ENCODE results near the gene MACF1.

MACF1 gene

GRCh38 chr1:39369565-39369964 lies 165.1 kb downstream of the MACF1 start:
- no peak for DNase-seq (ENCODE audit: low spot score)
- no peak for TF ChIP-seq CTCF (IDR thresholded peaks at IDR 0.05; ENCODE audit: borderline replicate concordance, control extremely low read depth, extremely low read depth, insufficient read depth, missing control alignments)
- in situ Hi-C loops (cut with MboI; ENCODE audit: low sequenced_read_pairs, unreplicated experiment) = no loop called here

GRCh38 chr1:39370602-39371001 lies 166.1 kb downstream of the MACF1 start:
- in situ Hi-C loops (cut with MboI; ENCODE audit: low sequenced_read_pairs, unreplicated experiment) = no loop called here

DNA sequence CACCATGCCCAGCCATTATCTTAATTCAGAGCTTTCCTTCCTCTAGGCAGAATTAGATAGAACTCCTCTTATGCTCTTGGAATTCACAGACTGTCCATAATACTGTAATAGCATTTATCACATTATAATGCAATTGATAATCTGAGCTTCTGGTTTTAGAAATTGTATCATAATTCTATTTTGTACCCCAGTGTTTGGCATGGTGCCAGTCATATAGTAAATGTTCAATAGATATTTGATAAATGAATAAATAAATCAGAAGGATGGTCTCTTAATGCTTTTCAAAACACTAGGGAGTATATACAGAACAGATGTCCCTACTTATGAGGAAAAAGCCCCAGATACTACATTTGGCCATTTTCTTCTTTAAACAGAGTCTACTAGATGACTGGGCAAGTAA lies 167.6 kb downstream of the MACF1 start:
- DNase-seq (ENCODE audit: low spot score) = no peak
- no peak for TF ChIP-seq CTCF (IDR thresholded peaks at IDR 0.05; ENCODE audit: borderline replicate concordance, control extremely low read depth, extremely low read depth, insufficient read depth, missing control alignments)
- in situ Hi-C loops (cut with MboI; ENCODE audit: low sequenced_read_pairs, unreplicated experiment) = no loop called here

More at GRCh38 chr1:39370602-39371001, 166.1 kb downstream of the MACF1 start:
- TF ChIP-seq CTCF (IDR thresholded peaks at IDR 0.05; ENCODE audit: borderline replicate concordance, control extremely low read depth, extremely low read depth, insufficient read depth, missing control alignments) = no peak
- no peak for DNase-seq (ENCODE audit: low spot score)

DNA sequence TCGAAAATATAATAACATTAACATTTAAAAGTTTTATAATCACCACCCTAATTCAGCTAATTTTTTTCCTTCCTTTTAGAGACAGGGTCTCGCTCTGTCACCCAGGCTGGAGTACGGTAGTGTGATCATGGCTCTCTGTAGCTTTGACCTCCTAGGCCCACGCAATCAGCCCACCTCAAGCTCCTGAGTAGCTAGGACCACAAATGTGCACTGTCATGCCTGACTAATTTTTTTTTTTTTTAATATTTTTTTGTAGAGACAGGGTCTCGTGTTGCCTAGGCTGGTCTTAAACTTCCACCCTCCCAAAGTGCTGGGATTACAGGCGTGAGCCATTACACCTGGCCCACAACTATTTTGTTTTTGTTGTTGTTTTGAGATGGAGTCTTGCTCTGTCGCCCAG lies 172.2 kb downstream of the MACF1 start:
- no peak for DNase-seq (ENCODE audit: low spot score)
- TF ChIP-seq CTCF (IDR thresholded peaks at IDR 0.05; ENCODE audit: borderline replicate concordance, control extremely low read depth, extremely low read depth, insufficient read depth, missing control alignments) = no peak
- in situ Hi-C loops (cut with MboI; ENCODE audit: low sequenced_read_pairs, unreplicated experiment) = no loop called here

DNA sequence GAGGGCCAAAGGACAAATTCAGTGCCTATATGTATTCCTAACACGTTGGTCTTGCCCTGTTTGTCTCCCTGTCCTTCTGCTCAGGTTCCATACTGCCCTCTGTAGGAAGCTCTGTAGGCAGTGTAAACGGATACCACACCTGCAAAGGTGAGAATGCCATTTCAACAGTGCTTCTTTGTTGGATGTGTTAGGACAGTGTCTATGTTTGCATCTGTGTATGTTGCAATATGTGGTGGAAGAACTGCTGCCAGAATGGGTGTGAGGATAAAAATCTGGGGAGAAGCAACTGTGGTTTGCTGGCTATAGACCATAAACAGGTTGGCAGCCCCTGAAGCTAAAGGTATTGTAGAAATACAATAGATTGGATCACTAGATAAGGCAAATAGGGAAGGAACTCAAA lies 173.9 kb downstream of the MACF1 start:
- DNase-seq (ENCODE audit: low spot score) = no peak
- in situ Hi-C loops (cut with MboI; ENCODE audit: low sequenced_read_pairs, unreplicated experiment) = no loop called here
- TF ChIP-seq CTCF (IDR thresholded peaks at IDR 0.05; ENCODE audit: borderline replicate concordance, control extremely low read depth, extremely low read depth, insufficient read depth, missing control alignments) = no peak

DNA sequence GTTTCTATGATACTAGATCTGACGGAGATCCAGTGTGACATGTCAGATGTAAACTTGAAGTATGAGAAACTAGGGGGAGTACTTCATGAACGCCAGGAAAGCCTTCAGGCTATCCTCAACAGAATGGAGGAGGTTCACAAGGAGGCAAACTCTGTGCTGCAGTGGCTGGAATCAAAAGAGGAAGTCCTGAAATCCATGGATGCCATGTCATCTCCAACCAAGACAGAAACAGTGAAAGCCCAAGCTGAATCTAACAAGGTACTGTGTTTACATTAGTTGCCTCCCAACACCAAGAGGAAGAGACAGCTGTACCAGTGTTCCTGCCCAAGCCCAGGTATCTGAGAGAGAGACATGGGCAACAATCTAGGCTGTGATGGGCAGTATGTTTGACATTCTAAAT lies 174.7 kb downstream of the MACF1 start:
- TF ChIP-seq CTCF (IDR thresholded peaks at IDR 0.05; ENCODE audit: borderline replicate concordance, control extremely low read depth, extremely low read depth, insufficient read depth, missing control alignments) = no peak
- no peak for DNase-seq (ENCODE audit: low spot score)
- in situ Hi-C loops (cut with MboI; ENCODE audit: low sequenced_read_pairs, unreplicated experiment) = no loop called here

- in situ Hi-C loops (cut with MboI; ENCODE audit: low sequenced_read_pairs, unreplicated experiment) = no loop called here
These were observed 175.5 kb downstream of the MACF1 start for GRCh38 chr1:39380036-39380435.

More at GRCh38 chr1:39380036-39380435, 175.5 kb downstream of the MACF1 start:
- no peak for TF ChIP-seq CTCF (IDR thresholded peaks at IDR 0.05; ENCODE audit: borderline replicate concordance, control extremely low read depth, extremely low read depth, insufficient read depth, missing control alignments)
- DNase-seq (ENCODE audit: low spot score) = no peak

All from GM13976 (cell line).